Panc1 (cell line): Measurements from ENCODE around the gene AGBL4.

Source experiments
- POLR2AphosphoS5 ChIP-seq: IDR thresholded peaks from 2 replicates; pipeline ENCODE4 v1.6.1; 2012; ENCODE audit warnings: mild to moderate bottlenecking, low read depth, low read length, moderate library complexity
- TCF7L2 ChIP-seq: IDR thresholded peaks from 2 replicates; pipeline ENCODE4 v1.6.1; 2011; ENCODE audit warnings: mild to moderate bottlenecking, low read depth, low read length, inconsistent platforms
- TF ChIP-seq, protein P1 (sequence below), 2 experiments: IDR thresholded peaks; 2 replicates each; pipeline ENCODE4 v1.6.1; 2011 to 2012; ENCODE audit warnings: low read depth in 2 of 2, control low read depth in 1 of 2, low read length in 1 of 2, mild to moderate bottlenecking in 1 of 2, moderate library complexity in 1 of 2; ENCODE audit not compliant: insufficient read depth in 1 of 2
- TF ChIP-seq, protein P2 (sequence below): fragments of 450-650 bp; IDR thresholded peaks from 2 replicates; pipeline ENCODE4 v1.5.1; 2017; ENCODE audit warnings: mild to moderate bottlenecking

DNA sequence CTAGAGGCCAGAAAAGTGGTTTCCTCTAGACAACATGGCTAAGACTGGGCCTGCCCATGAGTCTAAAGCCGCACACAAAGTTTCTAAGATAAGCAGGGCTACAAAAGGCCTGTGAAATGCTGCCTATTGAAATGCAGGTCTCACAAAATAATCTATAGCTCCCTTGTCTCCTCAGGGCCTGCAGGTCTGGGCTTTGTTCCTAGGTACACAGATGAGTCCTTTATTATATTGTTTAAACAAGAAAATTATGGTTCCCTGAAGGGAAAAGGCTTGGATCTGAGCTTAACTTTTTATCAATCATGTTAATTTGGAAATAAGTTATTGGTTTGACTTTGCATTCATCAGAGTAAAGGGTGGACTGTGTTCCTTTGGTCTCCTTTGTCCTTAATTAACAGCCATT lies 833.6 kb downstream of the AGBL4 start:
- TF ChIP-seq, protein P1, sequence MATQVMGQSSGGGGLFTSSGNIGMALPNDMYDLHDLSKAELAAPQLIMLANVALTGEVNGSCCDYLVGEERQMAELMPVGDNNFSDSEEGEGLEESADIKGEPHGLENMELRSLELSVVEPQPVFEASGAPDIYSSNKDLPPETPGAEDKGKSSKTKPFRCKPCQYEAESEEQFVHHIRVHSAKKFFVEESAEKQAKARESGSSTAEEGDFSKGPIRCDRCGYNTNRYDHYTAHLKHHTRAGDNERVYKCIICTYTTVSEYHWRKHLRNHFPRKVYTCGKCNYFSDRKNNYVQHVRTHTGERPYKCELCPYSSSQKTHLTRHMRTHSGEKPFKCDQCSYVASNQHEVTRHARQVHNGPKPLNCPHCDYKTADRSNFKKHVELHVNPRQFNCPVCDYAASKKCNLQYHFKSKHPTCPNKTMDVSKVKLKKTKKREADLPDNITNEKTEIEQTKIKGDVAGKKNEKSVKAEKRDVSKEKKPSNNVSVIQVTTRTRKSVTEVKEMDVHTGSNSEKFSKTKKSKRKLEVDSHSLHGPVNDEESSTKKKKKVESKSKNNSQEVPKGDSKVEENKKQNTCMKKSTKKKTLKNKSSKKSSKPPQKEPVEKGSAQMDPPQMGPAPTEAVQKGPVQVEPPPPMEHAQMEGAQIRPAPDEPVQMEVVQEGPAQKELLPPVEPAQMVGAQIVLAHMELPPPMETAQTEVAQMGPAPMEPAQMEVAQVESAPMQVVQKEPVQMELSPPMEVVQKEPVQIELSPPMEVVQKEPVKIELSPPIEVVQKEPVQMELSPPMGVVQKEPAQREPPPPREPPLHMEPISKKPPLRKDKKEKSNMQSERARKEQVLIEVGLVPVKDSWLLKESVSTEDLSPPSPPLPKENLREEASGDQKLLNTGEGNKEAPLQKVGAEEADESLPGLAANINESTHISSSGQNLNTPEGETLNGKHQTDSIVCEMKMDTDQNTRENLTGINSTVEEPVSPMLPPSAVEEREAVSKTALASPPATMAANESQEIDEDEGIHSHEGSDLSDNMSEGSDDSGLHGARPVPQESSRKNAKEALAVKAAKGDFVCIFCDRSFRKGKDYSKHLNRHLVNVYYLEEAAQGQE (IDR thresholded peaks at IDR 0.05; ENCODE audit: insufficient read depth in 1 of 2, low read depth in 2 of 2, low read length in 1 of 2): no peak
- TF ChIP-seq, protein P2, sequence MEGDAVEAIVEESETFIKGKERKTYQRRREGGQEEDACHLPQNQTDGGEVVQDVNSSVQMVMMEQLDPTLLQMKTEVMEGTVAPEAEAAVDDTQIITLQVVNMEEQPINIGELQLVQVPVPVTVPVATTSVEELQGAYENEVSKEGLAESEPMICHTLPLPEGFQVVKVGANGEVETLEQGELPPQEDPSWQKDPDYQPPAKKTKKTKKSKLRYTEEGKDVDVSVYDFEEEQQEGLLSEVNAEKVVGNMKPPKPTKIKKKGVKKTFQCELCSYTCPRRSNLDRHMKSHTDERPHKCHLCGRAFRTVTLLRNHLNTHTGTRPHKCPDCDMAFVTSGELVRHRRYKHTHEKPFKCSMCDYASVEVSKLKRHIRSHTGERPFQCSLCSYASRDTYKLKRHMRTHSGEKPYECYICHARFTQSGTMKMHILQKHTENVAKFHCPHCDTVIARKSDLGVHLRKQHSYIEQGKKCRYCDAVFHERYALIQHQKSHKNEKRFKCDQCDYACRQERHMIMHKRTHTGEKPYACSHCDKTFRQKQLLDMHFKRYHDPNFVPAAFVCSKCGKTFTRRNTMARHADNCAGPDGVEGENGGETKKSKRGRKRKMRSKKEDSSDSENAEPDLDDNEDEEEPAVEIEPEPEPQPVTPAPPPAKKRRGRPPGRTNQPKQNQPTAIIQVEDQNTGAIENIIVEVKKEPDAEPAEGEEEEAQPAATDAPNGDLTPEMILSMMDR: no peak
- TF ChIP-seq TCF7L2 (no peak), POLR2AphosphoS5 (no peak)
